HG02610 (cell line): ENCODE results near the gene PHF1.

Source experiments
- ATAC-seq: cut with Tn5 transposase; IDR thresholded peaks from one replicate; pipeline ENCODE4 v1.9.1; 2021; ENCODE audit warnings: mild to moderate bottlenecking, moderate library complexity; ENCODE audit not compliant: unreplicated experiment

Gene PHF1

GRCh38 chr6:33417128-33417902, 6.5 kb downstream of the PHF1 start:
- ATAC-seq: no peak

DNA sequence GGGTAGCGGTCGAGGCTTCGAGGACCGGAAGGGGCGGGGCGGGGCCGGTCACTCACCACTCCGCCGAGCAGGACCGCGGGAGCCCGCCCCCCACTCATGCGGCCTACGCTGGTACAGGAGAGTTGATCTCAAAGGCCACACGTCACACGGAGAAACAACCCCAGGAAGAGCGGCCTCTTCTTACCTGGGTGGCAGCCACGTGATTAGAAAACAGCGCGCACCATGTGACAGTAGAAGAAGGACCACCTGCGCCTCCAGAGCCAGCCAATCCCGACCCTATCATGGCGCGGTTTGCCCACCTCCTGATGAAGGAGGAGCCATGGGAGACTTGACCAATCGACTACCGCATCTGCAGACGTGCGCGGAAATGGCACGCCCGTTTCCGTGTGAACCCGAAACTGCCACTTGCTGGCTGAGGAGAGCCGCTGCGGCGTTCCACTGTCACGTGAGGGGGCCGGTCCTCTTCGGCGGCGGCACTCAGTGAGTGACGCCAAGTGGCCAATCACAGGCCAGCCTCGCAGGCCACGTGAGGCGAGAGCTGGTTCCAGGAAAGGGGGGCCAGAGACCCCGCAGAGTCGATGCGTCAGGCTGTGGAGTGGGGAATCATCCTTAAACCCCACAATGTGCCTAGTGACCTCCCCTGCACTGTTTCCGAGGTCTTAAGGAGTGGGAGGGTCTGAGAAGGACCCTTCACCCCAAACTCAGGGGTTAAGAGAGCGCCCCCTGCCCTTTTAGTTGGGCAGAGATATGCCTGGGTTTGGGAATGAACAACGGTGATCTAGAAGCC, 7.3 kb downstream of the PHF1 start, which contains the start of gene CUTA:
Gene CUTA, minus strand, starts transcription at position 205 of the 787 bp plus-strand sequence. Its CDS starts 107 bp downstream, at position 98.
- ATAC-seq: peak; percentile 78

- no peak for ATAC-seq
Observed at GRCh38 chr6:33418690-33419291, 8.0 kb downstream of the PHF1 start.

DNA sequence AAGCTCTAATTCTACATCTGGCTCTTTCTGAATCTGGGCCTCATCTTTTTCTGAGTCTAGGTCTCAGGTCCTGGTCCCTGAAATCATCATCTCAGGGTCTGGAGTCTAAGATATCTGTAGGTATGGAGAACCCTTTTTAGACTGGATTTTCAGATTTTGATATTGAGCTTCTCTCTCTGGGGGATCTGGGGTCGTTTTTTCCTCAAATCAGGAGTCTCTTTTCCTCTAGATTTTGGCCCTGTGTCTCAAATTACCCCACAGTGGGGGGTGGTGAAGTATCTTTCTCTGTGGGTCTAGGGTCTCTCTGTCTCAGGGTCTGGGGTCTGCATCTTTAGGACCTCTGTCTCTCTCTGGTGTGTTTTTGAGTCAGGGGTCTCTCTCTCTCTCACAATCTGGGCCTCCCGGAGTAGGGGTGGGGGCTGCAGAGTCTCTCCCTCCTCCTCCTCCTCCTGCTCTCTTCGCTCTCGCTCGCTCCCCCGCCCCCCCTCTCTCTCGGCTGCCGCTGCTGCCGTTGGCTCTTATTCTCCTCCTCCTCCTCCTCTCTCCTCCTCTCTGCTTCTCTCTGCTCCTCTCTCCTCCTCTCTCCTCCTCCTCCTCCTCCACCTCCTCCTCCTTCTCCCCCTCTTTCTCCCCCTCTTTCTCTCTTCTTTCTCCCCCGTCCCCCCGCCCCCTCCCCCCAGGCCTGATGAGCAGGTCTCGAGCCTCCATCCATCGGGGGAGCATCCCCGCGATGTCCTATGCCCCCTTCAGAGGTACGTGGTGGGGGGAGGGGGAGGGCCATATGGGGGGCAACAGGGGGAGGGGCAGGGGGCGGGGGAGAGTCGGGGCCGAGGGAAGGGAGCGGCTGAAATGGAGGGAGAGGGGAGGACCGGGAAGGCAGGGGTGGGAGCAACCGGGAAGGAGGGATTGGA, 9.0 kb downstream of the PHF1 start, which contains the start of gene SYNGAP1:
Gene SYNGAP1, plus strand, starts transcription at position 486 of the 911 bp plus-strand sequence. Its CDS starts 200 bp downstream, at position 686.
- no peak for ATAC-seq

DNA sequence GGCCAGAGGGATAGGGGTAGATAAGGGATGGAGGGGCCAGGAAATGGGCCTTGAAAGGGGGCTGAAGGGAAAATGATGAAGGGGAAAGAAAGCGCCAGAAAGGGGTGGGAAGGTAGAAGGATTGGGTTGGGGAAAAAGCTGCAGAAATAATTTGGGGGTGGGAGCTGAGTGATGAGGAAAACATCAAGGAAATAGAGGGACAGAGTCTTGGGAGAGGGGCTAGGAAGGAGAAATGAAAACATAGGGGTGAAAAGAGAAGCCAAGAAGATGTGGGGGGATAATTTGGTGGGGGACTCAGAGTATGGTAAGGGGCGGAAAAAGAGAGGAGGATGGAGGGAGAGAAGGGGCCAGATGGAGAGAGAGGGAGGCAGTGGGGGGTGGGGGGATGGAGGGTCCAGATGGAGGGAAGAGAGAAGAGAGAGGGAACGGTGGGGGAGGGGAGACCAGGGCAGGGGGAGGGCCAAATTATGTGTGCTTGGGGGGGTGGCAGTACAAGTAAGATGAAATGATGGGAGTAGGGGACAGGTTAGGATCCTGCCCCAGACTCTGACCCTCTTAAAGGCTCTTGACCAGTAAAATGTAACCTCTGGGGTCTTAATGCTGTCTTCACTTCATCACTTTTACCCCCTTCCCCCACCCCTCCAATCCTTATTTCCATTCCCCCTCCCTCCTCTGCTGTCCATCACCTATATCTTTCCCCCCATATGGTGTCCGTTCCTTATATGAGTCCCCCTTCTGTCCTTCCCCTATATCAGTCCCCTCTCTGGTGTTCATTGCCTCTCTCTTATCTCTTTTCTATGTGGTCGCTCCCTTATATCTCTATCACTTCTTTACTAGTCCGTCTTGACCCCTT, 9.9 kb downstream of the PHF1 start:
- ATAC-seq: no peak

DNA sequence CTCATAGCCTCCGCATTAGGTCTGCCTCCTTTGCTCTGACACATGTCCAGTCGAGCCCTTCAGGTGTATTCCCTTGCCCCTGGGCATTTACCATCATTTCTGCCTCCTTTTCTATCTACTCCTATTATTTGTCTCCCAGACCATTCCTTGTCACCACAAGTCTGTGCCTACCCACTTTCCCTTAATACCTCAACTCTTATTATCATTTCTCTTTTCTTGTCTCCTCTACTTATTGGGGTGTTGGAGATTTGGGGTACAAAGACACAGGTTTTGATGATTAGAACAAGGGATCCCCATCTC, 10.5 kb downstream of the PHF1 start:
- no peak for ATAC-seq

DNA sequence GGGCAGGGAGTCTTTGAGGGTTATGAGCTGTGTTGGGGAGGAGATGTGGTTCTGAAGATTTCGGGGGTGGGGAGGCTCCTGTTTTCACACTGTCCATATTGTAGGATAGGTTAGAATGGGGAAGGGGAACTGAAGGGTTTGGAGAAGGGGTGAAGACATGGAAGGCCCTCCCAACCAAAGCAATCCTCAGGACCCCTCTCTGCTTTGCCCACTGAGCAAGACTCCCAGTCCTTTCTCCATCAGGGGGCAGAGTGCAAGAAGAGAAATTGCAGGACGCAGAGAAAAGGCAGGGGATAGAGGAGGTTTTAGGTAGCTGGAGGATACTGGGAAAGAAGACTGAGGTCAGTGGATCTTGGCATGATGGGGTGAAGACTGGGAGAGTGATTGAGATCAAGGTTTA, 13.0 kb downstream of the PHF1 start:
- ATAC-seq: no peak

- no peak for ATAC-seq
Observed at GRCh38 chr6:33424855-33425667, 14.2 kb downstream of the PHF1 start.

GRCh38 chr6:33425668-33426577, 15.1 kb downstream of the PHF1 start:
- no peak for ATAC-seq

- ATAC-seq: no peak
Observed at GRCh38 chr6:33426590-33427511, 16.0 kb downstream of the PHF1 start.

DNA sequence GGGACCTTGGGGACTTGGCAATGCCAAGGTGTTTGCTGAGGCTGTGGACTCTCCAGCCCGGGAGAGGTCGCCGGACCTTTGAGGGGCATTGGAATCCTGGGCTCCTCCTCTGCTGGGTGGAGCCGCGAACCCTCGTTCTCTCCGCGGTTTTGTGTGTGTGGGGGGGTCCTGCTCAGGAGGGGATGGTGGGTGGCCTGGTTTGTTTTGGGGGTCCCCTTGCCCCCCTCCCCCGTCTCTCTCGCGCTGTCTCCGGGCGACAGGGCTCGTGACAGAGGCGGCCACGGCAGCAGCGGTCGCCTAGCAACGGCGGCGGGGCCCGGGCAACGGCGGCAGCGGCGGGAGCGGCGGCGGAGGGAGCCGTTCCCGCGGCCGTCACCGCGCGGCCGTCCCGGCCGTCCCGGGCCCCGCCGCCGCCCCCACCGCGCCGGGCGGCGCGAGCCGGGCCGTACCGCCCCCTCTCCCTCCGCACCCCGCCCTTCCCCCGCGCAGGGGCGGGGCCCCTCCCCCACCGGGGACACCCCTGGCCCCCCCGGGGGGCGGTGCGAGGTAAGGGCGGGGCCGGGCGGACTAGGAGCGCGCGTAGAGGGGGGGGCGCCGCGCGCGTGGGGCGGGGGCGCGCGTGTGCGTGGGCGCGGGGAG, 16.9 kb downstream of the PHF1 start:
- no peak for ATAC-seq

- no peak for ATAC-seq
Observed at GRCh38 chr6:33428224-33428965, 17.6 kb downstream of the PHF1 start.

DNA sequence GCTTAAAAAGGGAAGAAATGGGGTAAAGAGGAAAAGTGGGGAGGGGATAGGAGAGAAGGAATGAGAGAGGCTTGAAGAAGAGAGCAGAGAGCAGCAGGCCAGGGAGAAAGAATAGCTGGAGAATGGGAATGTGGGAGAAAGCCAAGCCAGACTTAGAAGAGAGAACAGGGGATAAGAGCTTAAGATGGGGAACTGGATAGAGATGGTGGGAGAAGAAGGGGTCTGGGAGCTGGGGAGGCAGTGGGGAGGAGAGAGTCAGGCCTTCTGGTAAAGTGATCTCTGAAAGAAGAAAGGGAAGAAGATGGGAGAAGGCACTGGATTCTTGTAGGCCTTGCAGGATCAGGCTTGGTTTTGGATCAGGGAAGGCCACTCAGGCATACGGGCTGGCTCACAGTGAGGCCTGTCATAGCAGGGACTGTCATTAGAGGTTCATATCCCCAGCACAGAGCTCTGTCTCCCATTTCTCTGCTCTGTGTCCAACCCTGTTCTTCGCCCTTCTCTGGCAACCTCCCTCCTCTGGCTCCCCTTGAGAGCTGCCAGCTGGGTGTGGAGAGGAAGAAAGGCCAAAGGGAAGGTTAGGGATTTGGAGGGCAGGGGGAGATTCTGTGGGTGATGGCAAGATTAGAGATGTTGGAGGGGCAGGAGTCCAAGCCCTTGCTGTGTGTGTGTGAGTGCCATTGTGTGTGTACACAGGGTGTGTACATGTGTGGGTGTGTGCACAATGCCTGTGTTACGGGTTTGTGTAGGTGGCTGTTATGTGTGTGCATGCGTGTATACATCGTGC, 18.3 kb downstream of the PHF1 start:
- no peak for ATAC-seq

DNA sequence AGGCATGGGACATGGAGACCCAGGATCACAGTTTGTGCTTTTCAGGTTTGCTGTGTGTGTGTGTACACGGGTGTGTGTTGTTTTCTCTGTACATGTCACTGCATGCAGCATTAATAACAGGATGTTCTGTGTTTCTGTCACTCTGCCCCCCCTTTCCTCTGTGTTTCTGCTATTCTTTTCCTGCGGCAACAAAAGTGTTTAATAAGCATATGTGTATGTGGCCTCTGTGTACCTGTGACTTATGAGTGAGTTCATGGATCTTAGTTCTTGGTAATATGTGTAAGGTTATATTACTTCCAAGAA, 18.9 kb downstream of the PHF1 start:
- ATAC-seq: no peak

GRCh38 chr6:33430334-33430733, 19.5 kb downstream of the PHF1 start:
- no peak for ATAC-seq
